Natural killer cell (primary cell): ENCODE measurements around the gene ALG14. TPM values are rescaled to one million over a fixed set of nuclear protein-coding genes. Genes with fewer than 3 reads are reported as not detected.

Source experiments
- ATAC-seq, 3 donors: fragments of 150-1000 bp in 2 of 3; fragments of 200-7000 bp in 1 of 3; cut with Tn5 transposase; 1 replicate in 1 of 3; 2 replicates in 2 of 3; pipeline ENCODE4 v1.10.0; 2021; ENCODE audit warnings: mild to moderate bottlenecking in 2 of 3, moderate library complexity in 2 of 3
- DNase-seq, 2 donors: peaks; one replicate each; pipeline versions ENCODE4 v3.0.0 to v3.0.0-alpha.2; 2013 to 2021; ENCODE audit warnings: mixed read lengths in 1 of 2
- H3K27ac ChIP-seq: one replicate; pipeline ENCODE4 v1.5.1; 2013; ENCODE audit warnings: mild to moderate bottlenecking, low read length
- H3K27me3 ChIP-seq: one replicate; pipeline ENCODE4 v1.6.1; 2013; ENCODE audit warnings: low read length; ENCODE audit not compliant: control insufficient read depth, insufficient read depth
- H3K36me3 ChIP-seq: one replicate; pipeline ENCODE4 v1.6.1; 2013; ENCODE audit warnings: low read length; ENCODE audit not compliant: control insufficient read depth, insufficient read depth
- H3K4me1 ChIP-seq: one replicate; pipeline ENCODE4 v1.6.1; 2013; ENCODE audit warnings: low read length; ENCODE audit not compliant: control insufficient read depth, insufficient read depth
- H3K4me3 ChIP-seq: one replicate; pipeline ENCODE4 v1.5.1; 2013; ENCODE audit warnings: low read length
- H3K9me3 ChIP-seq: one replicate; pipeline ENCODE4 v1.6.1; 2013; ENCODE audit warnings: low read length; ENCODE audit not compliant: control insufficient read depth, insufficient read depth
- H3K27ac Mint-ChIP-seq, 2 donors: one replicate each; pipeline ENCODE4 v1.8.0; 2022; ENCODE audit warnings: mild to moderate bottlenecking in 2 of 2, mixed read lengths in 2 of 2, moderate library complexity in 1 of 2
- H3K27me3 Mint-ChIP-seq, 2 donors: one replicate each; pipeline ENCODE4 v1.8.0; 2022; ENCODE audit warnings: low read depth in 2 of 2, mixed read lengths in 2 of 2
- H3K36me3 Mint-ChIP-seq: one replicate; pipeline ENCODE4 v1.8.0; 2022; ENCODE audit warnings: mixed read lengths
- H3K4me1 Mint-ChIP-seq, 2 donors: one replicate each; pipeline ENCODE4 v1.8.0; 2022; ENCODE audit warnings: mixed read lengths in 2 of 2
- H3K4me3 Mint-ChIP-seq: one replicate; pipeline ENCODE4 v1.8.0; 2022; ENCODE audit warnings: mild to moderate bottlenecking, moderate library complexity, mixed read lengths
- H3K9me3 Mint-ChIP-seq, 2 donors: one replicate each; pipeline ENCODE4 v1.8.0; 2022; ENCODE audit warnings: mixed read lengths in 2 of 2
- CTCF ChIP-seq: fragments of 200-600 bp; IDR thresholded peaks from one replicate; pipeline ENCODE4 v1.8.0; 2022; ENCODE audit warnings: antibody characterized with exemption
- WGBS: methylation state at CpG from one replicate; pipeline ENCODE4 v1.1.7; 2013; ENCODE audit warnings: missing lambda C conversion rate; ENCODE audit not compliant: insufficient coverage; 5-methylcytosine and 5-hydroxymethylcytosine counted together
- intact Hi-C: fragments of 100-400 bp; cut with micrococcal nuclease; formaldehyde crosslinking; loops from one replicate; pipeline ENCODE4 v1.14.2; 2022
- total RNA-seq, 4 donors: library from RNA; stranded (reverse); fragments of 120-200 nt in 1 of 4; gene quantifications; one replicate each; pipeline versions ENCODE4 v1.2.3 to v1.2.4, GENCODE V29; 2013 to 2022

The ALG14 gene
- total RNA-seq, 3 donors from 2014 or later (not counting 1 experiment from before 2014, with no cell fraction given), result 0.48 to 2.3 (median 1.1) TPM

GRCh38 chr1:94966033-94966432, 106.7 kb downstream of the ALG14 start:
- no CpG with 5 or more reads among the region's 1 CpG for WGBS

GRCh38 chr1:94963864-94964263, 108.9 kb downstream of the ALG14 start:
- Histone ChIP-seq H3K36me3 (no peaks in the 10 kb centered on the region), H3K4me3 (no peak overlapping the region), H3K27ac (no peak overlapping the region), H3K9me3 (no peaks in the 10 kb centered on the region), H3K27me3 (no peaks in the 10 kb centered on the region), H3K4me1 (peaks cover 11% of the 10 kb centered on the region)
- no peak for ATAC-seq
- 85% methylated on average over 8 of the region's 8 CpGs for WGBS
- Mint-ChIP-seq H3K4me3 (no peak overlapping the region), H3K27me3 (no peaks in the 10 kb centered on the region), H3K9me3 (no peaks in the 10 kb centered on the region), H3K4me1 (peaks cover 9% of the 10 kb centered on the region in 2 donors), H3K36me3 (no peaks in the 10 kb centered on the region), H3K27ac (no peak overlapping the region)
- no peak for TF ChIP-seq CTCF
- intact Hi-C loops, result loop anchor here (10.0 kb wide), 1 partner anchor 111 kb away; the partner anchor contains the start of gene ALG14
- no peak for DNase-seq

More at GRCh38 chr1:94966033-94966432, 106.7 kb downstream of the ALG14 start:
- DNase-seq (no peak), ATAC-seq (no peak)
- Mint-ChIP-seq H3K4me3 (no peak overlapping the region), H3K27ac (no peak overlapping the region), H3K36me3 (no peaks in the 10 kb centered on the region), H3K4me1 (peaks cover 9% of the 10 kb centered on the region in 2 donors), H3K9me3 (no peaks in the 10 kb centered on the region), H3K27me3 (no peaks in the 10 kb centered on the region)
- intact Hi-C loops, result loop anchor here (10.0 kb wide), 1 partner anchor 109 kb away; the partner anchor contains the start of gene ALG14
- H3K9me3 ChIP-seq, result no peaks in the 10 kb centered on the region
- TF ChIP-seq CTCF, result no peak
- no peaks in the 10 kb centered on the region for H3K27me3 ChIP-seq
- H3K27ac ChIP-seq, result no peak overlapping the region
- H3K4me1 ChIP-seq, result peaks cover 11% of the 10 kb centered on the region
- H3K36me3 ChIP-seq, result no peaks in the 10 kb centered on the region
- H3K4me3 ChIP-seq, result no peak overlapping the region

- no peaks in the 10 kb centered on the region for H3K9me3 ChIP-seq
- intact Hi-C loops, result loop anchor here (10.0 kb wide), 1 partner anchor 112 kb away; the partner anchor contains the start of gene ALG14
- TF ChIP-seq CTCF, result no peak
- peaks cover 11% of the 10 kb centered on the region for H3K4me1 ChIP-seq
- peaks cover 9% of the 10 kb centered on the region in 2 donors for H3K4me1 Mint-ChIP-seq
- DNase-seq, result peak in 1 of 2 donors; percentile 61
- no peaks in the 10 kb centered on the region for H3K9me3 Mint-ChIP-seq
- no peaks in the 10 kb centered on the region for H3K27me3 Mint-ChIP-seq
- 17% methylated on average over 10 of the region's 10 CpGs for WGBS
- no peaks in the 10 kb centered on the region for H3K36me3 Mint-ChIP-seq
- H3K36me3 ChIP-seq, result no peaks in the 10 kb centered on the region
- H3K27ac Mint-ChIP-seq, result peak overlapping the region; percentile 83 to 94
- no peaks in the 10 kb centered on the region for H3K27me3 ChIP-seq
- ATAC-seq, result peak; percentile 50 to 75 (median 71)
- H3K4me3 Mint-ChIP-seq, result peak overlapping the region; percentile 95
- peak overlapping the region; percentile 39 for H3K4me3 ChIP-seq
- H3K27ac ChIP-seq, result peak overlapping the region; percentile 69
Observed at GRCh38 chr1:94962409-94963265, 110.1 kb downstream of the ALG14 start.
